ENCODE measurements around the gene DPP6. TPM values are rescaled to one million over a fixed set of nuclear protein-coding genes. Genes with fewer than 3 reads are reported as not detected.

DPP6 gene
- total RNA-seq, 4 donors from 2014 or later, result 13.4 to 33.2 (median 26.8) TPM

- no peak for TF ChIP-seq POLR2AphosphoS5 (IDR thresholded peaks at IDR 0.05)
- TF ChIP-seq POLR2A (IDR thresholded peaks at IDR 0.05; ENCODE audit: low read depth), result no peak
- TF ChIP-seq CTCF (IDR thresholded peaks at IDR 0.05), result no peak
- TF ChIP-seq EP300 (IDR thresholded peaks at IDR 0.05), result no peak
- Histone ChIP-seq H3K27ac (replicated peaks in 1 of 4) (no peak overlapping the region), H3K27me3 (no peaks in the 10 kb centered on the region), H3K4me3 (no peak overlapping the region), H3K36me3 (no peaks in the 10 kb centered on the region), H3K9me3 (peaks cover 0 to 4% (median 2%) of the 10 kb centered on the region in 4 donors), H3K4me1 (no peaks in the 10 kb centered on the region)
- intact Hi-C loops (cut with DNase I), result no loop called here
- no peak for DNase-seq (ENCODE audit: extremely low spot score)
- WGBS, result 74% methylated on average over 4 of the region's 6 CpGs
Measured at GRCh38 chr7:154699417-154699816, 647.2 kb downstream of the DPP6 start.

- WGBS, result 91% methylated on average over 6 of the region's 6 CpGs
- intact Hi-C loops (cut with DNase I), result no loop called here
Measured at GRCh38 chr7:154709840-154710520, 657.8 kb downstream of the DPP6 start.

GRCh38 chr7:154720016-154720415 lies 667.8 kb downstream of the DPP6 start:
- intact Hi-C loops (cut with DNase I), result no loop called here
- Histone ChIP-seq H3K27me3 (no peaks in the 10 kb centered on the region), H3K9me3 (no peaks in the 10 kb centered on the region), H3K4me1 (no peaks in the 10 kb centered on the region), H3K4me3 (no peak overlapping the region), H3K27ac (replicated peaks in 1 of 4) (no peak overlapping the region), H3K36me3 (no peaks in the 10 kb centered on the region)
- DNase-seq (ENCODE audit: extremely low spot score), result no peak
- 60% methylated on average over 5 of the region's 5 CpGs for WGBS
- TF ChIP-seq EP300 (IDR thresholded peaks at IDR 0.05) (no peak), POLR2AphosphoS5 (IDR thresholded peaks at IDR 0.05) (no peak), POLR2A (IDR thresholded peaks at IDR 0.05; ENCODE audit: low read depth) (no peak), CTCF (IDR thresholded peaks at IDR 0.05) (no peak)

More at GRCh38 chr7:154709840-154710520, 657.8 kb downstream of the DPP6 start:
- Histone ChIP-seq H3K36me3 (no peaks in the 10 kb centered on the region), H3K27ac (replicated peaks in 1 of 4) (no peak overlapping the region), H3K27me3 (no peaks in the 10 kb centered on the region), H3K4me3 (no peak overlapping the region), H3K4me1 (no peaks in the 10 kb centered on the region), H3K9me3 (peaks cover 0 to 6% (median 1%) of the 10 kb centered on the region in 4 donors)
- TF ChIP-seq EP300 (IDR thresholded peaks at IDR 0.05) (no peak), POLR2AphosphoS5 (IDR thresholded peaks at IDR 0.05) (no peak), CTCF (IDR thresholded peaks at IDR 0.05) (no peak), POLR2A (IDR thresholded peaks at IDR 0.05; ENCODE audit: low read depth) (no peak)
- no peak for DNase-seq (ENCODE audit: extremely low spot score)

GRCh38 chr7:154721086-154721485 lies 668.9 kb downstream of the DPP6 start:
- 81% methylated on average over 7 of the region's 7 CpGs for WGBS
- intact Hi-C loops (cut with DNase I), result no loop called here

More at GRCh38 chr7:154721086-154721485, 668.9 kb downstream of the DPP6 start:
- no peaks in the 10 kb centered on the region for H3K36me3 ChIP-seq
- no peak overlapping the region for H3K27ac ChIP-seq (replicated peaks in 1 of 4)
- no peaks in the 10 kb centered on the region for H3K4me1 ChIP-seq
- H3K9me3 ChIP-seq, result peaks cover 0 to 4% (median 2%) of the 10 kb centered on the region in 4 donors
- no peak overlapping the region for H3K4me3 ChIP-seq
- no peaks in the 10 kb centered on the region for H3K27me3 ChIP-seq
- DNase-seq (ENCODE audit: extremely low spot score), result no peak
- no peak for TF ChIP-seq POLR2AphosphoS5 (IDR thresholded peaks at IDR 0.05)
- no peak for TF ChIP-seq POLR2A (IDR thresholded peaks at IDR 0.05; ENCODE audit: low read depth)
- TF ChIP-seq CTCF (IDR thresholded peaks at IDR 0.05), result no peak
- TF ChIP-seq EP300 (IDR thresholded peaks at IDR 0.05), result no peak
